HG02678 (cell line): ENCODE data around the gene SLC25A43.
"Not testable (repeated sequence)": the region's sequence is repeated elsewhere in the genome, so short reads cannot be mapped to it uniquely, and the experiment has no call there.

Source experiments
- ATAC-seq: cut with Tn5 transposase; IDR thresholded peaks from one replicate; pipeline ENCODE4 v1.9.1; 2021; ENCODE audit warnings: mild to moderate bottlenecking, moderate library complexity; ENCODE audit not compliant: unreplicated experiment

SLC25A43 gene

GRCh38 chrX:119467433-119467832 lies 68.3 kb downstream of the SLC25A43 start:
- no peak for ATAC-seq

GRCh38 chrX:119467842-119468550 lies 68.9 kb downstream of the SLC25A43 start, which contains the start of gene SLC25A5:
SLC25A5 (plus strand) TSS chrX:119468444; CDS start chrX:119468516, 72 bp downstream.
- ATAC-seq = peak; percentile 87

GRCh38 chrX:119468551-119469312 lies 69.6 kb downstream of the SLC25A43 start:
- ATAC-seq = peak; percentile 70

GRCh38 chrX:119469313-119469635 lies 70.1 kb downstream of the SLC25A43 start:
- no peak for ATAC-seq

GRCh38 chrX:119474615-119475388 lies 75.7 kb downstream of the SLC25A43 start:
- ATAC-seq = no peak

- no peak for ATAC-seq
These were observed 76.4 kb downstream of the SLC25A43 start for GRCh38 chrX:119475389-119476101.

GRCh38 chrX:119477812-119478232 lies 78.7 kb downstream of the SLC25A43 start:
- no peak for ATAC-seq

- no peak for ATAC-seq
These were observed 79.4 kb downstream of the SLC25A43 start for GRCh38 chrX:119478504-119478903.

GRCh38 chrX:119479845-119480244 lies 80.7 kb downstream of the SLC25A43 start:
- ATAC-seq = no peak

GRCh38 chrX:119481323-119481801 lies 82.2 kb downstream of the SLC25A43 start:
- ATAC-seq = no peak

GRCh38 chrX:119482041-119482440 lies 82.9 kb downstream of the SLC25A43 start:
- ATAC-seq = no peak

GRCh38 chrX:119482481-119483480 lies 83.6 kb downstream of the SLC25A43 start:
- peak; percentile 87 for ATAC-seq

GRCh38 chrX:119486745-119487144 lies 87.6 kb downstream of the SLC25A43 start:
- no peak for ATAC-seq

- not testable (repeated sequence) for ATAC-seq
These were observed 88.6 kb downstream of the SLC25A43 start for GRCh38 chrX:119487766-119488165.

- no peak for ATAC-seq
These were observed 89.6 kb downstream of the SLC25A43 start for GRCh38 chrX:119488749-119489148.

GRCh38 chrX:119489212-119490074 lies 90.3 kb downstream of the SLC25A43 start:
- ATAC-seq = no peak

GRCh38 chrX:119492463-119492862 lies 93.3 kb downstream of the SLC25A43 start:
- ATAC-seq = no peak

- ATAC-seq = not testable (repeated sequence)
These were observed 94.8 kb downstream of the SLC25A43 start for GRCh38 chrX:119493851-119494495.
